ENCODE data around the gene SCN5A.

DNA sequence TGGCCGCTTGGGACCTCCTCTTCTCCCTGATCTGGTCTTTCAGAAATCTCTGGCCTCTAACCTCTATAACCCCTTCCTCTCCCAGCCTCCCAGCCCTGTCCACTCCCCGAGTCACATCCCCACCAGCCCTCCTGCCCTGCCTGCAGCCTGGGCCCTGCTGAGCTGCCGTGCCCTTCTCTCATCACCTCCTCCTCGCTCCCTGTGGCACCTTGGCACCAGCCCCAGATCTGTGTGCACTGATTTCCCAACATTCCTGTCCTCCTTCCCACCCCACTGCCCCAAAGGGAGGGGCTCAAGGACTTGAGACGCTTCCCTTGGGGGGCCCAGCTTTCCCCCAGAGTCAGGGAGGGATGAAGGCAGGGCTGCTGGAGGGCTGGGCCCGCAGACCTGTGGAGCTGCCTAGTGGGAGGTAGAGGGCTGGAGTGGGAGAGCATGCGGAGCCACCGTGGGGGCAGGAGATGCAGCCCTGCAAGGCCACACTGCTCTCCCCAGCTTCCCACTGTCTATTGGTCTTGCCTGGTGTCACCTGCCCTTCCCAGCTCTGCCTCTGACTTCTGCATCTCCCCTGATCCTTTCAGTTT lies 110.6 kb downstream of the SCN5A start:
- TF ChIP-seq, protein P1, sequence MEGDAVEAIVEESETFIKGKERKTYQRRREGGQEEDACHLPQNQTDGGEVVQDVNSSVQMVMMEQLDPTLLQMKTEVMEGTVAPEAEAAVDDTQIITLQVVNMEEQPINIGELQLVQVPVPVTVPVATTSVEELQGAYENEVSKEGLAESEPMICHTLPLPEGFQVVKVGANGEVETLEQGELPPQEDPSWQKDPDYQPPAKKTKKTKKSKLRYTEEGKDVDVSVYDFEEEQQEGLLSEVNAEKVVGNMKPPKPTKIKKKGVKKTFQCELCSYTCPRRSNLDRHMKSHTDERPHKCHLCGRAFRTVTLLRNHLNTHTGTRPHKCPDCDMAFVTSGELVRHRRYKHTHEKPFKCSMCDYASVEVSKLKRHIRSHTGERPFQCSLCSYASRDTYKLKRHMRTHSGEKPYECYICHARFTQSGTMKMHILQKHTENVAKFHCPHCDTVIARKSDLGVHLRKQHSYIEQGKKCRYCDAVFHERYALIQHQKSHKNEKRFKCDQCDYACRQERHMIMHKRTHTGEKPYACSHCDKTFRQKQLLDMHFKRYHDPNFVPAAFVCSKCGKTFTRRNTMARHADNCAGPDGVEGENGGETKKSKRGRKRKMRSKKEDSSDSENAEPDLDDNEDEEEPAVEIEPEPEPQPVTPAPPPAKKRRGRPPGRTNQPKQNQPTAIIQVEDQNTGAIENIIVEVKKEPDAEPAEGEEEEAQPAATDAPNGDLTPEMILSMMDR (IDR thresholded peaks at IDR 0.05): no peak
- TF ChIP-seq EZH2 (IDR thresholded peaks at IDR 0.05) (no peak), EZH2phosphoT487 (IDR thresholded peaks at IDR 0.05) (no peak)
